Dermis lymphatic vessel endothelial cell (primary cell): ENCODE data around the gene BCAR1. TPM values are rescaled to one million over a fixed set of nuclear protein-coding genes. Genes with fewer than 3 reads are reported as not detected.

Experiments used
- total RNA-seq: library from RNA; depleted of rRNA; stranded (reverse); fragments of >200 nt; gene quantifications from 2 replicates; pipeline ENCODE4 v1.2.1, GENCODE V29; 2014

The BCAR1 gene
- total RNA-seq, result 73.8 and 83.2 TPM in 2 replicates

GRCh38 chr16:75251280-75252048 is at the start of gene BCAR1:
Gene BCAR1 (minus strand): TSS chr16:75251624. CDS start chr16:75251482, 142 bp downstream.

DNA sequence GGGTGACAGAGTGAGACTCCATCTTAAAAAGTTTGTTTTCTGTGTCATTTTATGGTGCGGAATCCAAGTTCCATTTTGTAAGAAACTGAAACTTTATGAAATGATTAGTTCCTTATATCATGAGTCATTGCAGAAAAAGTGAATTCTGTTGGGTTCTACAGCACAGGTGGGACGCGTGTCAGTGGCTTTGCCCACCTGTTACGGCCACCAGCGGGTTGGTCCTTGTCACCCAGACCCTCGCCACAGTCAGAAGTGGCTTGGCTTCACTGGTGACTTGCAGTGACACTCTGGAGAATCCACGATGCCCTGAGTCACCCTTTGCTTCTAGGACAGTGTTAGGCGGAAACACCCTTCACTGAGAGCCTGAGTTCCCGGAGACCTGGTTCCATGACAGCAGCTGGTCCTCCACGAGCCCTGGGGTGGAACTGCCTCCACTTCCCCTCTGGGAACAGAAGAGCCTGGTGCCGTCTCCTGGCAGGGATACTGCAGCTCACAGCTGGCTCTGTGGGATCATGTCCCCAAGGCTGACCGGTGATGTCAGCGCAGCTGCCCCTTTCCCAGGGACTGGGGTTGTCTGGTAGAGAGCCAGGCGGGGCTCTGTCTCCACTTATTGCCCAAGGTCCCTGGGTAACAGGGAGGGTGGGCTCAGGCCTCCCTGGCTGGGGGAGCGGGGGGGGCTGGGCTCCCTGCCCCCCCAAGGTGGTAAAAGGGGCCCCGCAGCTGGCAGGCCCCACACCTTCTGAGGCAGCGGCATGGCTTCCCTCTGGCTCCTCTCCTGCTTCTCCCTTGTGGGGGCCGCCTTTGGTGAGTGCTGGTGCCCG is 33.0 kb downstream of the BCAR1 start, which contains the start of gene CTRB1:
Gene CTRB1, plus strand, starts transcription at position 733 of the 821 bp plus-strand sequence. Its CDS starts 20 bp downstream, at position 753.

DNA sequence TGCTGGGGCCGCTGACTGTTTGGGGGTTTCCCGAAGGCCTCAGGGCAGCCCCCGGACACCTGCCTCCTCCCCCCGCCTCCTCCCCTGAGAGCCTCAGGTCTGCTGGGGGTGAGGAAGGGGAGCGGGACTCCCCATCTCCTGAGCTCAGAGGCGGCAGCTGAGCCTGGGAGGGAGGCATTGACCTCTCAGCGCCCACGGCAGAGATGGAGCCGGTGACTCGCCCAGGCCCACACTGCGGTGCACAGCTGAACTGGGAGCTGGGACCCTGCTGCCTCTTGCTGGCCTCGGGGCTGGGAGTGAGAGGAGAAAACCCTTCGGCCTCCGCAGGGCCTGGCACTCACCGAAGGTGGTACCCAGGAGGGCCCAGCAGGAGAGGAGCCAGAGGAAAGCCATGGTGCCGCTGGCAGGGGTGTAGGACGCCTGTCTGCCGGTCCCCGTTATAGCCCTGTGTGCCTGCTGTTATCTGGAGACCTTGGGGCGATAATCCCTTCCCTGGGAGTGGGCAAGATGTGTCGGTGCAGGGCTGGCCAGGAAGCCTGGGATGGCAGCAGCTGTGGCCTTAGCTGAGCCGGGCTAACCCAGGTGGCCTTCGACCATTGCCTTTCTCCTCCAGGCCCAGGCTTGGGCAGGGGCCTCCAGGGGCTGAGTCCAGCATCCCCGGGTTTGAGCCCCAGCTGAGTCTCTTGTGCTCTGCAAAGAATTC is 44.5 kb downstream of the BCAR1 start, which contains the start of gene CTRB2:
Gene CTRB2, minus strand, starts transcription at position 413 of the 703 bp plus-strand sequence. Its CDS starts 20 bp downstream, at position 393.

Other genes with a start within 250 kb of the BCAR1 start
- gene LDHD, start 134.8 kb downstream of the BCAR1 start, total RNA-seq, result 0.34 and 0.65 TPM in 2 replicates
- gene ZFP1, start 103.1 kb downstream of the BCAR1 start, total RNA-seq, result 9.0 and 10.0 TPM in 2 replicates
- gene CTRB2, start 44.5 kb downstream of the BCAR1 start, total RNA-seq, result not detected in 2 replicates
- not detected in 2 replicates for gene CTRB1, start 32.6 kb downstream of the BCAR1 start, total RNA-seq
- 41.1 and 51.1 TPM in 2 replicates for gene CFDP1, start 181.9 kb upstream of the BCAR1 start, total RNA-seq
- 45.2 and 45.4 TPM in 2 replicates for gene TMEM170A, start 213.1 kb upstream of the BCAR1 start, total RNA-seq
- gene CHST6, start 243.8 kb upstream of the BCAR1 start, total RNA-seq, result 0.34 and 0.43 TPM in 2 replicates